Type B pancreatic cell (in vitro differentiated cells): ENCODE results near the gene KRTAP1-5. TPM values are rescaled to one million over a fixed set of nuclear protein-coding genes. Genes with fewer than 3 reads are reported as not detected.
"Not testable (repeated sequence)": the region's sequence is repeated elsewhere in the genome, so short reads cannot be mapped to it uniquely, and the experiment has no call there.

Source experiments
- DNase-seq: peaks from one replicate; pipeline ENCODE4 v3.0.0; 2021; ENCODE audit warnings: mixed read lengths; ENCODE audit not compliant: unreplicated experiment; ENCODE audit errors: extremely low spot score
- H3K27ac Mint-ChIP-seq: 2 replicates; pipeline ENCODE4 v1.8.0; 2021; ENCODE audit warnings: mild to moderate bottlenecking, mixed read lengths
- H3K27me3 Mint-ChIP-seq: 2 replicates; pipeline ENCODE4 v1.8.0; 2021; ENCODE audit warnings: mixed read lengths
- H3K36me3 Mint-ChIP-seq: 2 replicates; pipeline ENCODE4 v1.8.0; 2021; ENCODE audit warnings: mixed read lengths
- H3K4me1 Mint-ChIP-seq: one replicate; pipeline ENCODE4 v1.8.0; 2021; ENCODE audit warnings: mixed read lengths; ENCODE audit not compliant: unreplicated experiment
- H3K4me3 Mint-ChIP-seq: 2 replicates; pipeline ENCODE4 v1.8.0; 2021; ENCODE audit warnings: mild to moderate bottlenecking, mixed read lengths
- H3K9me3 Mint-ChIP-seq: 2 replicates; pipeline ENCODE4 v1.8.0; 2021; ENCODE audit warnings: mixed read lengths
- CTCF ChIP-seq: fragments of 200-600 bp; sonication (generic); conservative IDR thresholded peaks from 2 replicates; pipeline ENCODE4 v1.5.0; 2021; ENCODE audit warnings: antibody characterized with exemption, mild to moderate bottlenecking
- total RNA-seq: library from RNA; stranded (reverse); gene quantifications from 2 replicates; pipeline ENCODE4 v1.2.1, GENCODE V29; 2021; ENCODE audit warnings: low replicate concordance

The KRTAP1-5 gene
- total RNA-seq, 1 donor from 2014 or later = not detected

DNA sequence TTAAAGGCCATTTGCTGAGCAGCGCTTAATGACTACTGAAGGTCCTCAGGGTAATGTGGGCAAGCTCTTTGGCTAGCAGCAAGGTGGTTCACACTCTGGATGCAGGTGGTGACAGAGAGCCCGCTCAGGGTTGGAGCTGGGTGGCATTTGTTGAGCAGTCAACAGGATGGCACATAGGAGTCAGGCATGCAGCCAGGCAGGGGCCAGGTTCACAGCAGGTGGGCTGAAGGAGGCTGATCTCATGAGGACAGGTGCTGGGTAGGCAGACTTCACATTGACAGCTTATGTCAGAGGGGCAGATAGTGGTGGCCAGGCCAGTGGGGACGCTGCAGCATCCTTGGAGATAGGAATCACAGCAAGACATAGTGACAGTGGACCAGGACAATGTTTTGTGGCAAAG, 22.6 kb downstream of the KRTAP1-5 start:
- Mint-ChIP-seq H3K4me1 (peaks cover 12% of the 10 kb centered on the region), H3K36me3 (no peaks in the 10 kb centered on the region), H3K27ac (no peak overlapping the region), H3K9me3 (peaks cover 4% of the 10 kb centered on the region), H3K4me3 (no peak overlapping the region), H3K27me3 (no peaks in the 10 kb centered on the region)
- DNase-seq = no peak
- TF ChIP-seq CTCF = no peak

- Mint-ChIP-seq H3K27ac (no peak overlapping the region), H3K4me3 (no peak overlapping the region), H3K9me3 (peaks cover 4% of the 10 kb centered on the region), H3K4me1 (peaks cover 7% of the 10 kb centered on the region), H3K36me3 (no peaks in the 10 kb centered on the region), H3K27me3 (no peaks in the 10 kb centered on the region)
- no peak for TF ChIP-seq CTCF
- DNase-seq = no peak
Observed at GRCh38 chr17:41003926-41004325, 23.1 kb downstream of the KRTAP1-5 start.

- Mint-ChIP-seq H3K9me3 (peaks cover 4% of the 10 kb centered on the region), H3K4me1 (peaks cover 4% of the 10 kb centered on the region), H3K4me3 (no peak overlapping the region), H3K36me3 (no peaks in the 10 kb centered on the region), H3K27ac (no peak overlapping the region), H3K27me3 (no peaks in the 10 kb centered on the region)
- DNase-seq = no peak
- no peak for TF ChIP-seq CTCF
Observed at GRCh38 chr17:41002814-41003213, 24.2 kb downstream of the KRTAP1-5 start.

DNA sequence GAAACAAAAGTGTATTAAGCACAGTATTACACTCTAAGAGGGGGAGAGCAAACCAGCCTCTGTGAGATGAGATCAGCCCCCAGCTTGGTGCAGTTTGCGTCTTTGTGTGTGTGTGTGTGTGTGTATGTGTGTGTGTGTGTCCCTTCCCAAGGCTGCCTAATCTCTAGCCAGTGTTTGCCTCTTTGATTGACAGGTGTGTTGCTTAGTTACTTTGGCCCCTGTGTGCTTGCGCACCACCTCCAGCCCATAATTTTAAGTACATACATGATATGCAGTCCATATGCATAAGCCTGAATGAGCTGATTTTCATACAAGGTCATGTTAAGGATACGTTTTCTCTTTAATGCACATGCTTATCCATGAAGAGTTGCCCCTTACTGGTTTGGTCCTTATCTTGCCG, 25.2 kb downstream of the KRTAP1-5 start:
- Mint-ChIP-seq H3K4me3 (no peak overlapping the region), H3K4me1 (peaks cover 4% of the 10 kb centered on the region), H3K36me3 (no peaks in the 10 kb centered on the region), H3K9me3 (peaks cover 4% of the 10 kb centered on the region), H3K27me3 (no peaks in the 10 kb centered on the region), H3K27ac (no peak overlapping the region)
- no peak for TF ChIP-seq CTCF
- DNase-seq = no peak

- not testable (repeated sequence) for DNase-seq, H3K36me3 Mint-ChIP-seq, H3K4me1 Mint-ChIP-seq, H3K27ac Mint-ChIP-seq, H3K4me3 Mint-ChIP-seq, H3K27me3 Mint-ChIP-seq, H3K9me3 Mint-ChIP-seq
Observed at GRCh38 chr17:40999563-40999962, 27.4 kb downstream of the KRTAP1-5 start, which contains the start of gene KRTAP3-2. Gene KRTAP3-2, minus strand, starts transcription at chr17:40999906. Its CDS starts 53 bp downstream, at chr17:40999853.

DNA sequence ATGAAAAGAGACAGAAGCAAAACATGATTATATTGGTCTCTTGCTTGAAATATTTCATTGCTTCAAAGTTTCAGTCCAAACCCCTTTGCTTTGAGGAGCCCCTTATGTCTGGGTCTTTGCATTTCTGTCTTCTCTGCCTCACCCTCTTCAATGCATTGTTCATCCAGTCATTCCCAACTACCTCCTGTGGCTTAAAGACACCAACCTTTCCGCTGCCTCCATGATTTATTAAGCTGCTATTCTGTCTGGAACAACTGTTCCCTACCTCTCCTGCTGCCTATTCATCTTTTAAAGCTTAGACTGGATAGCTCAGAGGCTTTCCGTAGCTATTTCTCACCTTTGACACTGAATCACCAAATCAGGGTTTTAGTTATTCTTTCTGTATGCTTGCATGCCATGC, 29.6 kb downstream of the KRTAP1-5 start:
- no peaks in the 10 kb centered on the region for H3K27me3 Mint-ChIP-seq
- DNase-seq = no peak
- no peak overlapping the region for H3K4me3 Mint-ChIP-seq
- H3K4me1 Mint-ChIP-seq = no peaks in the 10 kb centered on the region
- H3K27ac Mint-ChIP-seq = no peak overlapping the region
- H3K9me3 Mint-ChIP-seq = peaks cover 4% of the 10 kb centered on the region
- TF ChIP-seq CTCF = no peak
- no peaks in the 10 kb centered on the region for H3K36me3 Mint-ChIP-seq
